PC-9 (cell line): ENCODE measurements around the gene TADA2B.

Experiments
- CTCF ChIP-seq: fragments of 200-600 bp; sonication (generic); conservative IDR thresholded peaks from 2 replicates; pipeline ENCODE4 v1.6.1; 2017; ENCODE audit warnings: mixed run types, antibody characterized with exemption, mild to moderate bottlenecking, moderate library complexity
- EZH2 ChIP-seq: fragments of 200-600 bp; sonication (generic); IDR thresholded peaks from 2 replicates; pipeline ENCODE4 v1.8.0; 2017; ENCODE audit warnings: antibody characterized with exemption, low read depth

GRCh38 chr4:7029921-7030320 is 13.3 kb upstream of the TADA2B start:
- TF ChIP-seq CTCF, result no peak
- TF ChIP-seq EZH2, result no peak
